ENCODE results near the gene ALPK3. TPM values are rescaled to one million over a fixed set of nuclear protein-coding genes. Genes with fewer than 3 reads are reported as not detected.

Gene ALPK3
- total and polyA plus RNA-seq, 9 of the 15 experiments (the other 6 are each of a cell fraction or from before 2014, with no cell fraction given): 0.04 to 1.0 (median 0.07) TPM; not detected in 2

DNA sequence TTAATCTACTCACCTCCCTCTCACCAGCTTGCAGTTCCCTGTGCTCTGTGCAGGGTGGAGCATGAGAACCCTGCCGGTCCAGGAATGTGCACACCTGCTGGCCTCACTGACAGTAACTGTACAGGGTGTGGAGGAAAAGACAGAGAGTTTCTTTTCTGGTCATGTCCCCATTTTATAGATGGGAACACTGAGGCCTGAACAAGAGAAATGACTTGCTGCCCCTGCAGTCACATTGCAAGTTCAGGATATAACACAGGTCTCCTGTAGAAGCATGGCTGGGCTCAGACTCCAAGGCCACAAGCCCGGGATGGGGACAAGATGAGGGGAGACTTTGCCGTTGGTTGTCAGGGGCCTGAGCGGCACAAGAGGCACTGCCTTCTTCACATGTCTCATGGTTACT, 90.6 kb downstream of the ALPK3 start:
- Histone ChIP-seq H4K20me1 (replicated peaks; ENCODE audit: control insufficient read depth, insufficient read depth, low read length) (no peaks in the 10 kb centered on the region), H3K27me3 (ENCODE audit: control insufficient read depth in 2 of 2, insufficient read depth in 2 of 2, low read length in 2 of 2) (no peaks in the 10 kb centered on the region), H3K79me2 (ENCODE audit: control insufficient read depth, insufficient read depth, low read length) (no peaks in the 10 kb centered on the region), H3K4me3 (no peak overlapping the region), H2AFZ (ENCODE audit: low read depth, low read length) (no peak overlapping the region), H3K36me3 (ENCODE audit: control insufficient read depth, insufficient read depth, low read length) (no peaks in the 10 kb centered on the region), H3K4me1 (replicated peaks in 1 of 2; ENCODE audit: control insufficient read depth in 2 of 2, insufficient read depth in 2 of 2, low read length in 2 of 2) (peaks cover 18 to 19% of the 10 kb centered on the region in 2 experiments; a peak in 4 of 5 replicates), H3K9me1 (ENCODE audit: control insufficient read depth, insufficient read depth, low read length) (peaks cover 2% of the 10 kb centered on the region), H3K9ac (ENCODE audit: insufficient read depth in 1 of 2, low read depth in 2 of 2, low read length in 2 of 2) (no peak overlapping the region), H3K27ac (ENCODE audit: extremely low read depth, low read depth, low read length) (no peak overlapping the region), H3K4me2 (ENCODE audit: insufficient read depth, low read length) (no peak overlapping the region), H3K9me3 (replicated peaks; ENCODE audit: control insufficient read depth, insufficient read depth, low read depth, low read length) (no peaks in the 10 kb centered on the region)
- WGBS (ENCODE audit: insufficient coverage, low coverage, missing lambda C conversion rate): 51% methylated on average over 4 of the region's 4 CpGs
- BruUV-seq (replicated peaks): no TSS peak
- intact Hi-C loops (cut with micrococcal nuclease) (no loop called here), in situ Hi-C loops (cut with MboI) (no loop called here)
- ATAC-seq (no peak), FAIRE-seq (no peak), DNase-seq (ENCODE audit: extremely low read depth in 1 of 4, low spot score in 3 of 4) (no peak)
- ChIA-PET POLR2A (interaction anchor here (1.1 kb wide), 1 partner anchor 15 kb away, joined by 3 read pairs; no protein-coding TSS in a partner anchor), CTCF (ENCODE audit: low intra/inter-chr PET ratio) (no interaction called here)
- TF ChIP-seq SMARCA5 (IDR thresholded peaks at IDR 0.05): peak; percentile 93
- peak; percentile 34 for TF ChIP-seq PHF20 (IDR thresholded peaks at IDR 0.05; ENCODE audit: partially characterized antibody)
- no peak for TF ChIP-seq CHD2 (IDR thresholded peaks at IDR 0.05; ENCODE audit: low read depth, low read length)
- no peak for TF ChIP-seq RERE (CRISPR knock-in tag; IDR thresholded peaks at IDR 0.05; ENCODE audit: borderline replicate concordance)
- TF ChIP-seq ZNF778 (CRISPR knock-in tag; IDR thresholded peaks at IDR 0.05): no peak
- no peak for TF ChIP-seq ZNF431 (CRISPR knock-in tag; IDR thresholded peaks at IDR 0.05)
- no peak for TF ChIP-seq BCL6 (CRISPR knock-in tag; IDR thresholded peaks at IDR 0.05)
- TF ChIP-seq, protein P1, sequence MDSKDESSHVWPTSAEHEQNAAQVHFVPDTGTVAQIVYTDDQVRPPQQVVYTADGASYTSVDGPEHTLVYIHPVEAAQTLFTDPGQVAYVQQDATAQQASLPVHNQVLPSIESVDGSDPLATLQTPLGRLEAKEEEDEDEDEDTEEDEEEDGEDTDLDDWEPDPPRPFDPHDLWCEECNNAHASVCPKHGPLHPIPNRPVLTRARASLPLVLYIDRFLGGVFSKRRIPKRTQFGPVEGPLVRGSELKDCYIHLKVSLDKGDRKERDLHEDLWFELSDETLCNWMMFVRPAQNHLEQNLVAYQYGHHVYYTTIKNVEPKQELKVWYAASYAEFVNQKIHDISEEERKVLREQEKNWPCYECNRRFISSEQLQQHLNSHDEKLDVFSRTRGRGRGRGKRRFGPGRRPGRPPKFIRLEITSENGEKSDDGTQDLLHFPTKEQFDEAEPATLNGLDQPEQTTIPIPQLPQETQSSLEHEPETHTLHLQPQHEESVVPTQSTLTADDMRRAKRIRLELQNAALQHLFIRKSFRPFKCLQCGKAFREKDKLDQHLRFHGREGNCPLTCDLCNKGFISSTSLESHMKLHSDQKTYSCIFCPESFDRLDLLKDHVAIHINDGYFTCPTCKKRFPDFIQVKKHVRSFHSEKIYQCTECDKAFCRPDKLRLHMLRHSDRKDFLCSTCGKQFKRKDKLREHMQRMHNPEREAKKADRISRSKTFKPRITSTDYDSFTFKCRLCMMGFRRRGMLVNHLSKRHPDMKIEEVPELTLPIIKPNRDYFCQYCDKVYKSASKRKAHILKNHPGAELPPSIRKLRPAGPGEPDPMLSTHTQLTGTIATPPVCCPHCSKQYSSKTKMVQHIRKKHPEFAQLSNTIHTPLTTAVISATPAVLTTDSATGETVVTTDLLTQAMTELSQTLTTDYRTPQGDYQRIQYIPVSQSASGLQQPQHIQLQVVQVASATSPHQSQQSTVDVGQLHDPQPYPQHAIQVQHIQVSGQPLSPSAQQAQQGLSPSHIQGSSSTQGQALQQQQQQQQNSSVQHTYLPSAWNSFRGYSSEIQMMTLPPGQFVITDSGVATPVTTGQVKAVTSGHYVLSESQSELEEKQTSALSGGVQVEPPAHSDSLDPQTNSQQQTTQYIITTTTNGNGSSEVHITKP (IDR thresholded peaks at IDR 0.05; ENCODE audit: partially characterized antibody): no peak
- no peak for TF ChIP-seq ZNF551 (CRISPR knock-in tag; IDR thresholded peaks at IDR 0.05)
- TF ChIP-seq ATF3 (IDR thresholded peaks at IDR 0.05): no peak
- TF ChIP-seq ATF3 (CRISPR knock-in tag; conservative IDR thresholded peaks at IDR 0.05): no peak
- no peak for TF ChIP-seq SAP30 (IDR thresholded peaks at IDR 0.05; ENCODE audit: borderline replicate concordance, insufficient read depth, low read depth, low read length, poor library complexity, severe bottlenecking)
- TF ChIP-seq ZNF140 (CRISPR knock-in tag; IDR thresholded peaks at IDR 0.05): no peak
- TF ChIP-seq MAFG (tag; conservative IDR thresholded peaks at IDR 0.05): no peak

All from K562 (cell line).